GM19467 (cell line): ENCODE data around the gene PTPRCAP.
"Not testable (repeated sequence)": the region's sequence is repeated elsewhere in the genome, so short reads cannot be mapped to it uniquely, and the experiment has no call there.

Experiments used
- ATAC-seq: cut with Tn5 transposase; IDR thresholded peaks from one replicate; pipeline ENCODE4 v1.9.1; 2021; ENCODE audit warnings: mild to moderate bottlenecking, moderate library complexity; ENCODE audit not compliant: unreplicated experiment

Gene PTPRCAP

GRCh38 chr11:67465530-67465929, 28.0 kb upstream of the PTPRCAP start:
- ATAC-seq = not testable (repeated sequence)

DNA sequence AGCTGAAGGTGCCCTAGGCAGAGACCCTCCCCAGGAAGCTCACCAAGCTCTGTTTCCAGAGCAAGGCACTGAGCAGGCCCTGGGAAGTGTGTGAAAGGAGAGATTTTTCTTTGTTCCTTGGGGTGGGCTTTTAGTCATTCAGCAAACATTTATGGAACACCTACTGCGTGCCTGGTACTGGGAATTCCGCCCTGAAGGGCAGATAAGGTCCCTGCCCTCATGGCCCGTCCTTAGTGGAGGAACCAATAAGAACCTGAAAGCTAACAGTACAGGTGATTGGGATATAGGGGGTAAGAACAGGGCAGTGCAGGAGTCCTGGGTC, 27.7 kb upstream of the PTPRCAP start:
- no peak for ATAC-seq

DNA sequence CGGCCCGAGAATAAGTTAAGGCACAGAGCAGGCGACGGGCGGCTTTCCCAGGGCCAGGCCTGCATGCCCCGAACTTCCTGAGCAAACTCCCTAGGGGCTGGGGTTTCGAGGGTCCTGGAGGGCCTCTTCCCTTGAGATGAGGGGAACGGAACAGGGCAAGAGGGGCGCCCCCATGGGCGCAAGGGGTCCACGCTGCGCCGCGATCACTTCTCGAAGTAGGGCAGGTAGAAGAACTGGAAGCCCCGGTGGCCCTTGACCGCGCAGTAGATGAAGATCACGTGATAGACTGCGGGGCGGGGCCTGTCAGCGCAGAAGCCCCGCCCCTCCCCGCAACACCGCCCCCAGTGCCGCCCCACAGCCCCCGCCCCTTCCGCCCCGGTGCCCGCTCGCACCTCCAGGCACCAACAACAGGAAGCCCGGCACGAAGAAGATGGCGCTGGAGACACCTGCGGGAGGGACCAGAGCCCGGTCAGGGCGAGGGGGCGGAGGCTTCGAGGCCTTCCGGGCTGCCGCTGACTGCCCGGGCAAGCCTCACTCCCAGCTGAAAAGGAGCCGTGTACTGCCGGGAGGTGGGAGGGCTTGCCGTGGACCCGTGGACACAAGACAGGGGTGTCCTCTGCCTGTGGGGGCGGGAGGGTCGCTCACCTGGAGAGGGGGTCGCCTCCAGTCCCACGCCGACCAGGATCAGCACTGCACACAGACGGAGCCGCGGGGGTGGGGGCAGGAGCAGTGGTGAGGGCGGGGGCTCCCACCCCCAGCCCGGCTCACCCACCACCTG, 27.1 kb upstream of the PTPRCAP start:
- ATAC-seq = peak; percentile 44

GRCh38 chr11:67463680-67464410, 26.4 kb upstream of the PTPRCAP start:
- ATAC-seq = no peak

- ATAC-seq = no peak
These were observed 25.7 kb upstream of the PTPRCAP start for GRCh38 chr11:67463186-67463585.

DNA sequence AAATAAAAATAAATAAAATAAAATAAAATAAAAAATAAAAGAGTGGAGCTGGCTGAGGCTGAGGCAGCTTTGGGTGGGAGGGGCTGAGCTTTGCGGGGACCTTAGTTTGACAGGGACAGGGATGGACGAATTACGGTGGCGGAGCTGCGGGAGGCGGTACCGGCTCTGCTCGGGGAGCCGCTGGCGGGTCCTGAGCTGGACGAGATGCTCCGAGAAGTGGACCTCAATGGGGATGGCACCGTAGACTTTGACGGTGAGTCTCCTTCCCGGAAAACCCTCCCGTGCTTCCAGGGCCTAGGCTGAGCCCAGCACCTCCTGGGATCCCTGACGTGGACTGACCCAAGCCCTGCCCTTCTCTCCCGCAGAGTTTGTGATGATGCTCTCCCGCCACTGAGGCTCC, 20.8 kb upstream of the PTPRCAP start:
- no peak for ATAC-seq

GRCh38 chr11:67457453-67457852, 20.0 kb upstream of the PTPRCAP start:
- ATAC-seq = no peak

GRCh38 chr11:67456068-67456705, 18.7 kb upstream of the PTPRCAP start:
- no peak for ATAC-seq

DNA sequence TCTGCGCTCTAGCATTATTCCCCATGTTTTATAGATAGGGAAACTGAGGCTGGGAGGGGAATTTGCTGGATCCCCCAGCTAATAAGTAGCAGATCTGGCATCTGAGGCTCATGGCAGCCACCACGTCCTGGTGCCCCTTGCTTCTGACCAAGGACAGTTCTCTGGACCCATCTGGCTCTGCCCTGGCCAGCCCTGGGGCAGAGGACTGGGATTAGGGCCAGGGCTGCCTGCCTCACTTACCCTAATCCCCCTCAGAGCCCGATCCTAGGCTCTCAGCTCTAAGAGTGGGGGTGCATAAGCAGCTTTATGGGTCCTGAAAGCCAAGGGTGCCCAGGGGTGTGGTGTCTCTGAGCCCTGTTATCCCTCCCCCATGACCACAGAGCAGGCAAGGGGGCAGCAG, 17.6 kb upstream of the PTPRCAP start, which contains the start of gene CABP4:
Gene CABP4 (plus strand): TSS at position 301 of the 400 bp plus-strand sequence. CDS start 70 bp downstream, at position 371.
- no peak for ATAC-seq

DNA sequence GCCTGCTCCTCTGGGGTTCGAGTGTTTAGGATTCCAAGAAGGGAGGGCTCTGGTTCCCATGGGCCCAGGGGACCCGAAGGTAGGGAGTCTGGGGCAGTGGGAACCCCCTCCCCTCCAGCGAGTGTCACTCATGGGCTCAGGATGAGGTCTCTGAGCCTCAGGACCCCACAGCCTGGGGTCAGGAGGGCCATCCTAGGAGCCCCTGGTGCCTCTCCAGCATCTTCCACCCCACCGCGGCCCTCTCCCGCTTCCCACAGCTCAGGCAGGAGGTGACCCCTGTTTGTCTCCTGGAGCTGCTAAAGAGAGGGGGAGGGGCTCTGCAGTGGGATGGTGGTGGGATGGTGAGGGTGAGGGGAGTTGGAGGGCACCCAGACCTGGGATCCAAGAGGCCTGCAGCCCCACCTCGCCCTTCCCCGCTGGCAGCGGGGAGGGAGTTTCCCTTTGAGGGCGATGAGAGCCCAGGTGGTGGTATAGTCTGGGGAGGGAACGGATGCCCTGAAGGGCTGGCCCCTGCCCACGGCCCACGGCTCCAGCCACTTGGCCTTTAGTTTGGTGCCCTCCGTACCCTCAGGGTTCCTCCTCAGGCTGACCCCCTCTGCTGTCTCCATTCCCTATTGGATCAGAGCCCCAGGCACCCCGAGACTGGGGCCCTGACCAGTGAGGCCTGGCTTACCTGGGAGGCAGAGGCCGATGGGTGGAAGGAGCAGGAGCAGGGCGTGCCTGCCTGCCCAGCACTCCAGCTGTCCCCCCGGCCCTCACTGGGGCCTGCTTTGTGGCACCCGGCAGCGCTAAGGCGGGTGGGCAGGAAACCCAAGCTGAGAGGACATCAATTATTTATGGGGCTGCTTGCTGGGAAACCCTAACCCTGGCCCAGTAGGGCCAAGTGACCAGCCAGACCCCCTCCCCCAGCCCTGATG, 16.6 kb upstream of the PTPRCAP start:
- ATAC-seq = no peak

GRCh38 chr11:67452141-67452952, 14.9 kb upstream of the PTPRCAP start, which contains the start of gene GPR152:
Gene GPR152 (minus strand): TSS chr11:67452729. CDS start chr11:67452724, 5 bp downstream.
- no peak for ATAC-seq

DNA sequence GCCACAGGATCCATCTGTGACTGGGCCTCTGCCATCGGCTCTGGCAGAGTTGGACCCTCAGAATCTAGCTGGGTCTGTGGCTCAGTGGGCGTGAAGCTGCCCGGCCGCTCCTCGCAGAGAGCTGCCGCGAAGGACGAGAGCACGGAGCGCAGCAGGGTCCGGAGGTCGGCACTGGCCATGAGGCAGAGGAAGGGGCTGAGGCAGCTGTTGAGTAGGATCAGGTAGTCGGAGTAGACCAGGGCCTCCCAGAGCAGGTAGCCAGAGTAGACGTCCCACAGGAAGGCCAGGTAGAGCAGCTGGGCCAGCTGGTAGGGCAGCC, 14.1 kb upstream of the PTPRCAP start:
- no peak for ATAC-seq

GRCh38 chr11:67450796-67451657, 13.5 kb upstream of the PTPRCAP start:
- no peak for ATAC-seq

GRCh38 chr11:67449116-67449844, 11.8 kb upstream of the PTPRCAP start:
- no peak for ATAC-seq

DNA sequence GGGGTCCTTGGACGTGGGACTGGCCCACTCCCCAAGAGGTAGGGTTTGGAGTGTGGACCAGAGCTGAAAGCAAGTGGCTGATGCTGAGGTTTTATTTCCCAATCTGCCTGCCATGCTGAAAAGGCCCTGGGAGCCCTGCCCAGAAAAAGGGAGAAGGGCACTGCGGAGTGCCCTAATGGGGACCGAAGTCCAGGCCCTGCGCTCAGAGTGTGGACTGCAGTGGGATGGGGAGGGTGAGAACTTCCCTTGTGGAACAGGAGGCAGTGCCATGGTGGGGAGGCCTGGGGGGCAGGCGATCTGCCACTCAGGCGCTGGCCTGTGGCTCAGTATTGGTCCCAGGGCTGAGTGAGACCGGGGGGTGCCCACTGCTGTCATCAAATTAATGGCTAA, 10.7 kb upstream of the PTPRCAP start:
- no peak for ATAC-seq

GRCh38 chr11:67445515-67445914, 8.0 kb upstream of the PTPRCAP start:
- no peak for ATAC-seq

- ATAC-seq = no peak
These were observed 5.3 kb upstream of the PTPRCAP start for GRCh38 chr11:67442504-67443404.
